Mammary epithelial cell (primary cell): ENCODE data around the gene KCND2.

Experiments
- CTCF ChIP-seq, 2 donors: IDR thresholded peaks in 1 of 2; conservative IDR thresholded peaks in 1 of 2; 2 replicates each; pipeline ENCODE4 v1.5.1; 2011 to 2012; ENCODE audit warnings: inconsistent platforms in 2 of 2, low read length in 2 of 2, mild to moderate bottlenecking in 2 of 2, control low read depth in 1 of 2, low read depth in 1 of 2; ENCODE audit not compliant: insufficient read depth in 1 of 2; ENCODE audit errors: extremely low read depth in 1 of 2
- EZH2 ChIP-seq: IDR thresholded peaks from 2 replicates; pipeline ENCODE4 v1.6.1; 2012; ENCODE audit warnings: low read length, inconsistent platforms, borderline replicate concordance

- TF ChIP-seq CTCF (conservative IDR thresholded peaks at IDR 0.05 in 1 of 2, IDR thresholded peaks at IDR 0.05 in 1 of 2; ENCODE audit: extremely low read depth in 1 of 2, insufficient read depth in 1 of 2, low read depth in 1 of 2, low read length in 2 of 2) (no peak), EZH2 (no peak)
Observed at GRCh38 chr7:120716307-120716706, 443.3 kb downstream of the KCND2 start.
